VCaP (cell line): ENCODE measurements around the gene NRXN3.

Source experiments
- H3K27ac ChIP-seq: fragments of 450-650 bp; 2 replicates; pipeline ENCODE4 v1.5.1; 2017
- TF ChIP-seq, protein P1 (sequence below): fragments of 450-650 bp; conservative IDR thresholded peaks from 2 replicates; pipeline ENCODE4 v1.5.1; 2017; ENCODE audit warnings: mild to moderate bottlenecking, moderate library complexity

The NRXN3 gene

DNA sequence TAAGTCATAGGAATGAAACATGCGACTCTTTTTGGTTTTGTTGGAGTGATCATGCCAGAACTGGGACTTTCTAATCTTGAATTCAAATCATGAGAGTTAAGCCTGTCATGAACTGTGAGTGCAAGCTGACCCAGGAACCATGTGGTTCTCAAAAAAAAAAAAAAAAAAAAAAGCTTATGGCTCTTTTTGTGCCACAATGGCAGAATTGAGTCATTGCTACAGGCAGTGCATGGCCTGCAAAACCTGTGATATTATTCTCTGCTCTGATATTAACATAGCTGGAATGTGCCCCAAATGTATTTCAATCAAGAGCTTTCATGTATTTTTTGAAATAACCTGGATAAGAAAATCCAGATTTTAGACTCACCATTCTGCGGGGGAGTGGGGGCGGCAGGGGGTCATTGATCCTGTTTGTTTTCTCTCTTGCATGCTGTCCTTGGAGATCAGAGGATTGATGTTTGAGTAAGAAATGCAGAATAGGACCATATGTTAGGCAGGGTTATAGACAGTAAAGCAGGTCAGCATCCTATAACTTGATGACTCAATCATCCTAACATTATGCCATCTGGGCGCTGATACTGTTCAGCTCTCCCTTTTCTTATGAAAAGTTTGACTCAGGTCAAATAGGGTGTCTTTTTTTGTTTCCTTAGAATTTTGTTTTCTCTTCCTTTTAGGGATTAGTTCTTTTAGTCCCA is 1243.7 kb downstream of the NRXN3 start:
- H3K27ac ChIP-seq, result no peak overlapping the region
- TF ChIP-seq, protein P1, sequence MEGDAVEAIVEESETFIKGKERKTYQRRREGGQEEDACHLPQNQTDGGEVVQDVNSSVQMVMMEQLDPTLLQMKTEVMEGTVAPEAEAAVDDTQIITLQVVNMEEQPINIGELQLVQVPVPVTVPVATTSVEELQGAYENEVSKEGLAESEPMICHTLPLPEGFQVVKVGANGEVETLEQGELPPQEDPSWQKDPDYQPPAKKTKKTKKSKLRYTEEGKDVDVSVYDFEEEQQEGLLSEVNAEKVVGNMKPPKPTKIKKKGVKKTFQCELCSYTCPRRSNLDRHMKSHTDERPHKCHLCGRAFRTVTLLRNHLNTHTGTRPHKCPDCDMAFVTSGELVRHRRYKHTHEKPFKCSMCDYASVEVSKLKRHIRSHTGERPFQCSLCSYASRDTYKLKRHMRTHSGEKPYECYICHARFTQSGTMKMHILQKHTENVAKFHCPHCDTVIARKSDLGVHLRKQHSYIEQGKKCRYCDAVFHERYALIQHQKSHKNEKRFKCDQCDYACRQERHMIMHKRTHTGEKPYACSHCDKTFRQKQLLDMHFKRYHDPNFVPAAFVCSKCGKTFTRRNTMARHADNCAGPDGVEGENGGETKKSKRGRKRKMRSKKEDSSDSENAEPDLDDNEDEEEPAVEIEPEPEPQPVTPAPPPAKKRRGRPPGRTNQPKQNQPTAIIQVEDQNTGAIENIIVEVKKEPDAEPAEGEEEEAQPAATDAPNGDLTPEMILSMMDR, result no peak

GRCh38 chr14:79415726-79416125 is 1245.6 kb downstream of the NRXN3 start:
- TF ChIP-seq, protein P1, result no peak
- H3K27ac ChIP-seq, result no peak overlapping the region

DNA sequence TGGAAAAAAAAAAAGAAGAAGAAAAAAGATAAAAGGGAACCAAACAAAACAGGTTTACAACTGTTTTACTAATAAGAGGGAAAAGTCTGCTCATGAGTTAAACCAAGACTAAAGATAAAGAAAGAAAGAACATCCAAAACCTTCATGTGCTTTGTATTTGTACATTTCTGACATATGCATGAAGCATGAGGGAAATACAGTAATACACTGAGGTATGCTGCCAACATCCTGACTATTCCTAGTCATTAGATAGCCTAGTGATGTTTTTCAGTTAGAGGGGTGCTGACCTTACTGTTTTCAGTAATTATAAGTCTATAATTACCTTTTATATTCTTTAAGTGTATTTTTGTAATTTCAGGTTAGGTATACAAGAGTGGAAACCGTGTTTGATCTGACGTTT is 1247.8 kb downstream of the NRXN3 start:
- no peak overlapping the region for H3K27ac ChIP-seq
- TF ChIP-seq, protein P1, result no peak

GRCh38 chr14:79418649-79419415 is 1248.7 kb downstream of the NRXN3 start:
- TF ChIP-seq, protein P1, result no peak
- H3K27ac ChIP-seq, result no peak overlapping the region

DNA sequence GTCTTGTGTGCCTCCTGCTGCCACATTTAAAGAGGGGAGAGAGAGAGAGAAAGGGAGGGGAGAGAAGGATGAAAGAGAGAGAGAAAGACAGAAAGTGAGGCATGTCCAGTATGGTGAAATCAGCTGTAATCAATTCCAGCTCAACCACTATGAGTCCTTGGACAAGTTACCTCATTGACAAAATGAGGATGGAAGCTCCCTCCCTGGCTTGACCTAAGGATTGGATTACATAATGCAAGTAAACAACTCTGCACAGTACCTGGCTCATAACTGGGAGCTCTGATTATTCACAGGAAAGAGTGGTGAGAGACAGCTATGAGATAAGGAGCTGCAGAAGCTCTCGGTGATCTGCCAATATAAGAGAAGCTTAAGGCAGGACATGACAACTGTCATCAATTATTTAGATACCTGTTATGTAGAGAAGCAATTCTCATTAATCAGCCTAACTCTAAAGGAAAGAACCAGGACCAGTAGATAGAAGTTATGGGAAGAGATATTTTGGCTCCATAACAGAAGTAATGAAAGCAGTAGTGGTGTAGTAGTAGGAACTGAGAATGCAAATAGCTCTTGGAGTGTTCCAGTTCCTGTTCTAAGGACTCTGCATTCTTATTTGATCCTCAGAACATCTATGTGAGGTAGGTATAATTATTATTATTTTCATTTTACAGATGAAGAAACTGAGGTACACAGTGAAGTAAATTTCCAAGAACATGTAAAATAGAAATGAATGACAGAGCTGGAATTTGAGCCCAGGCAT is 1249.6 kb downstream of the NRXN3 start:
- TF ChIP-seq, protein P1, result no peak
- H3K27ac ChIP-seq, result no peak overlapping the region

- H3K27ac ChIP-seq, result no peak overlapping the region
- TF ChIP-seq, protein P1, result no peak
Measured at GRCh38 chr14:79420725-79421124, 1250.6 kb downstream of the NRXN3 start.

- TF ChIP-seq, protein P1, result no peak
- H3K27ac ChIP-seq, result no peak overlapping the region
Measured at GRCh38 chr14:79421811-79422210, 1251.6 kb downstream of the NRXN3 start.
